ENCODE measurements around the gene TMEM212.
"Not testable (repeated sequence)": the region's sequence is repeated elsewhere in the genome, so short reads cannot be mapped to it uniquely, and the experiment has no call there.

TMEM212 gene

DNA sequence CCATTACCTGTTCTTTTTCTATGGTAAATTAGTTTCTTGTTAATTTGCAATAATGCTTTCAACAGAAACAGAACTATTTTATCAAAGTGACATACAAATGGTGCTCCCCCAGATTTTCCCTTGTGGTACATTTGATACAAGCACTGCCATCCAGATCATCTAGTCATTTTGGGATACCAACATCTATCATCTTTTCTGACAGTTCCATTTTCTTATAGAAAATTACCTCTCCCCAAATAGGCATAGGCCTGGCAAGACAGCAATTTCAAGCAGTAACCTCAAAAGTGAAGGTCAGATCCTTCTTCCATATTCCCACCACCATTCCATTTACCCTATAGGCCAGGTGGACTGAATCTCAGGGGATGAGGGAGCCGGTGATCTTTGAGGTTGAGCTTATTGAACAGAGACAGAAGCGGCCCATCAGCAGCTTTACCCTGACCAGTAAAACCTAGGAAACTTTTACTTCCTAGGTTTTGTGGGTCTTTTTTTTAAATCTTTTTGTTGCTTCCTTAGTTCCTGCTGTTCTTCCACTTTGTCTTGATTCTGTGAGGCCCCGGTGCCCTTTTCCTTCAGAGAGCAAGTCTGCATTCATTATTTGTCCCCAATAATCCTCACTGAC, 29.8 kb upstream of the TMEM212 start:
- DNase-seq, result no peak

GRCh38 chr3:171813897-171814460, 29.2 kb upstream of the TMEM212 start:
- no peak for DNase-seq

DNA sequence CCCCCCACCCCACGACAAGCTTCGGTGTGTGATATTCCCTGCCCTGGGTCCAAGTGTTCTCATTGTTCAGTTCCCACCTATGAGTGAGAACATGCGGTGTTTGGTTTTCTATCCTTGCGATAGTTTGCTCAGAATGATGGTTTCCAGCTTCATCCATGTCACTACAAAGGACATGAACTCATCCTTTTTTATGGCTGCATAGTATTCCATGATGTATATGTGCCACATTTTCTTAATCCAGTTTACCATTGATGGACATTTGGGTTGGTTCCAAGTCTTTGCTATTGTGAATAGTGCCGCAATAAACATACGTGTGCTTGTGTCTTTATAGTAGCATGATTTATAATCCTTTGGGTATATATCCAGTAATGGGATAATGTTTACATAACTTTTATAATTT, 28.5 kb upstream of the TMEM212 start:
- DNase-seq, result not testable (repeated sequence)

GRCh38 chr3:171815973-171816595, 27.1 kb upstream of the TMEM212 start:
- no peak for DNase-seq

GRCh38 chr3:171817074-171817800, 25.9 kb upstream of the TMEM212 start:
- no peak for DNase-seq

DNA sequence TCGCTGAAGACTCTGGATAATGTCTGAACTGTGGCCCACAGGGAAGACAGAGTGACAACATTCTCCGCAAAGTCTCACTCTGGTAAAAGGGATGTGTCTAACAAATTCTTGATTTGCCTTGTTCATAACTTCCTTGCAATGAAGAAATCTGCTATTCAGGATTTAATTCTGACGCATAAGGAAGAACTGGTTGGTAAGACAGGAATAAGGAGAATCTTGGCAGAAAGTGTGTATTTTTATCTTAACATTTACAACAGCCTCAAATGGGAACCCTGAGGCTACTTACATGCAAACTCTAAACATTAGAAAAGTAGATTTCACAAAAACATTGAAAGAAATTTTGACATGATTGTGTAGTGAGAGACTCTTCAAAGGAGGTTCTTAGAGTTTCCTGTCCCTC, 22.1 kb upstream of the TMEM212 start:
- DNase-seq, result no peak

DNA sequence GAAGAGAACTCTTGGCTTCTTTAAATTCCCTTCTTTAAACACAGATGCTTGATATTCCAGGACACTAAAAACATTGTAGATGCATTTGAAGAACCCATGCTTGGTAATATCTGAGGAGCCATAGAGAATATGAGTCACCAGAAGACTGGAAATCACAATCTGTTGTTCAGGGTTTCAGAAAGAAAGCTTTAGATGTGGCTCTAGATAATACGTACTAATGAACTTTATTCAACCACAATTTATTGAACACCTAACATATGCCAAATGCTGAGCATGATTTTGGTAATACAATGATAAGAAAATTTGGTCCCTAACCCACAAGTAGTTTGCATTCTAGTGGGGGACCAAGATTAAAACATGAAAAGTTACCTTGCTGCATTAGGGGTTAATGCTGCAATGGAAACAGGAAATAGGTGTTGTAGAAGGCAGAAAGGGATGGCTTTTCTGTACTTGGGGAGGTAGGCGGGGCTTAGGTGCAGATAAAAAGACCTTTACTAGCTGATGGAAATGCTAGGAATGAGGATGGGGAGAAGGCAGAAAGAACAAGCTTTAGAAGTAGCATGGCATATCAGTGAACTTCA, 21.3 kb upstream of the TMEM212 start:
- DNase-seq, result no peak

DNA sequence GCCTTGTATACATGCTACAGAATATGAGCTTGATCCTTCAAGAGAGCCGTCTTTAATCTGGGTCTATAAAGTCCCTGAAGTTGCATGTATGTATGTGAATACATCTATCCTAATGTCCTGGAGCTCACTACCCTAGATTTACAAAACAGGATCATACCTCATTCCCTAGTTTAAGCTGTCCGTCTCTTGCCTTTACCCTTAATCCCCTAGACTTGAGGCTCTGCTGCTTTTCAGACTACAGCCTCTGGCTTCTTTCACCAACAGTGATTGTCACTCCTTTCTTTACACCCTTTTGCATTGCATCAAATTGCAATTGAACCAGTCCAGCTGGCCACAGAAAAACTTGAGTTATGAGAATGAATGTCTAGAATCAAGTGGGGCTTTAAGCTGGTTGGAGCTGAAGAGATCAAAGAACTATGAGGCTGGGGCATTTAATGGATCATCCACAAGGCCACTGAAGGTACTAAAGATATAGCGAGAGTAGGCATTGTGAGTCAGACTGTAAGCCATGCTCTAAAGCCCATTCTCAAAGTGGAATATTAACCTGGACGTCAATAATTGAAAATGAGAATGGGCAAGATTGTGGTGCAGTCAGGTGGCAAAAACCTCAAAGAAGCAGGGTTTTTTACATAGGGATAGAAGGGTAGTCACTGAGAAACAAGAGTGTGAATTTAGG, 20.6 kb upstream of the TMEM212 start:
- no peak for DNase-seq

GRCh38 chr3:171824116-171824515, 19.0 kb upstream of the TMEM212 start:
- DNase-seq, result no peak

DNA sequence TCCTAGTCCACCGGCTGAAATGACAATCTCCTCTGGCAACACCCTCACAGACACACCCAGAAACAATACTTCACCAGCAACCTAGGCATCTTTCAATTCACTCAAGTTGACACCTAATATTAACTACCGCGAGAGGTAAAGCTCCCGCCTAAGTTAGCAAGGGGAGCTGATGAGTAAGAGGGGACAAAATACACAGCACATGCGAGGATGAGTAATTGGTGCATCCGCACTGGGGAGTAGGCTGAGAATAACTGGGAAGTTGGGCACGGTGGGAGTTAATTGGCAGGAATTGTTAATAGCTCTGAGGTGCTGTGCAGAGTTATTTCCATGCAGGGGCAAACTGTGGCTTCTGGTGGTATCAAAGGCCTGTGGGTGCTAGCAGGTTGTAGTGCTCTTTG, 18.3 kb upstream of the TMEM212 start:
- no peak for DNase-seq

- no peak for DNase-seq
These were observed 17.8 kb upstream of the TMEM212 start for GRCh38 chr3:171825222-171825828.

GRCh38 chr3:171827385-171827784, 15.8 kb upstream of the TMEM212 start:
- DNase-seq, result no peak

DNA sequence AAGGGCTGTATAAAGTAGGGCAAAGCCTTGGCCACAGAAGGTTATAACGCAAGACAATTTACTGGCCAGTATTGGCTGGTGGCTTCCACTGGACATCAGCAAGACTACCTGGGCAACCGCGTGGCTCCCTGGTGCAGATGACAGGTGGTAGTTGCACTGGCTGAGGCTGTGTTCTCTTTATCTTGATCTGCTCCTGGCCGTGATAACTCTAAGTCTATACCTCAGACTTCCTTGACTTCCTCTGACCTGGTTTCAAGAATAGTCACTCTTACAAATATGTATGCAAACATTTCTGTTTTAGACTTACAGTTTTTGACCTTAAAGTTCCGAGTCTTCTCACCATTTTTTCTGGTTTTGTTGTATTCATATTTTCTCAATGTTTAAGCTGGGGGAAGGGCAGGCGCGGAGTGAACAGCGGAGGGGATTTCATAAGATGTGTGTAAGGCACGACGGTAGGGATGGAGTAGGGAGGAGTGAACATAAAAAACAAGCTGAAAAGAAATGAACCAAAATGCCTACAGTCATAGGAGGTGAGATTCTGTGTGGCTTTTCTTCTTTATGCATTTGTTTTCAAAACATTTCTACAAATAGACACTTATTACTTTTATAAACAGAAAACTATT, 15.2 kb upstream of the TMEM212 start:
- DNase-seq, result no peak

- DNase-seq, result no peak
These were observed 14.0 kb upstream of the TMEM212 start for GRCh38 chr3:171828902-171829770.

DNA sequence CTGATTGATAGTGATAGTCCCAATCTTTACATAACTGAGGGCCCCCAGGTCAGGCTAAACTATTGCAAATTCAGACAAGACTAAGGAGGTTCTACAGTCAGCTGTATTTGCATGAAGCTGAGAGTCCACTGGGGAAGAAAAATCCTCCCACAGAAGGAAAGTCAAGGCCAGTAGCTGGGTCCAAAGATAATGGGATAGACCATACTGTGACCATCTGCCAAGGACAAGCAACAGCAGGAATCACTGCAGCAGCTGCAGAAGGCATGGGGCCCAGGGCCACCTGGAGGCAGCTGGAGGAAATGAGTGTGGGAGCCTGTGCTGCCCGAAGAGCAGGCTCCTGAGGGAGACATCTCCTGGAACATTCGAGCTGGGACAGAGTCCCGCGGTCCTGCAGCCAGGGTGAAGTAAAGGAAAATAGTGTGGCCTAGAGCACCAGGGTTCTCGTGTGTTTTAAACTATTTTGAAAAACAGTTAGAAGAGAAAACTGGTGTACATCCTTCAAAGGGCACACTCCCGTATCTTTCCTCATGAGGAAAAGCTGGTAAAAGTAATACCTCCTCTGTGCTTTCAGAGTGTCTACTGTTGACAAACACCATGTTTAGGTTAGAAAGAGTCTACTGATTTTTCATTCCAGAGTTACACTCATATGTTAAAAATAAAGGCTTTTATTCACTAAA, 13.2 kb upstream of the TMEM212 start:
- peak; percentile 57 for DNase-seq

GRCh38 chr3:171830518-171830875, 12.7 kb upstream of the TMEM212 start:
- no peak for DNase-seq

DNA sequence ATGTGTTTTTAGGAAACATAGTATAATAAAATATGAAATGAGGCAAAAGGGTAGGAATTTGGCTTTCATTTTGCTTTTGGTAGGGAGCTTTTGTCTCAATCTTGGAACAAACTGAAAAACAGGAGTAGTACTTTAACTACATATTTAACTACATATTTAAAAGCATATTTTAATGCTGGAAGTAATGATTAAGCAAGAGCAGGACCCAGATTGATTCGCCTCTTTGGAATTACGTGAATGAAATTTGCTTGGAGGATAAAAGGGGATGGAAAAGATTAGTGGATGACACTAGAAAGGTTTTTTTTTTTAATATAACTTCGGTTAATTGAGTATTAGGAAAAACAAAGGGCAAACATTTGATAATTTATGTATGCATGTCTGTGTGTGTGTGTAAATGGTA, 11.2 kb upstream of the TMEM212 start:
- no peak for DNase-seq

DNA sequence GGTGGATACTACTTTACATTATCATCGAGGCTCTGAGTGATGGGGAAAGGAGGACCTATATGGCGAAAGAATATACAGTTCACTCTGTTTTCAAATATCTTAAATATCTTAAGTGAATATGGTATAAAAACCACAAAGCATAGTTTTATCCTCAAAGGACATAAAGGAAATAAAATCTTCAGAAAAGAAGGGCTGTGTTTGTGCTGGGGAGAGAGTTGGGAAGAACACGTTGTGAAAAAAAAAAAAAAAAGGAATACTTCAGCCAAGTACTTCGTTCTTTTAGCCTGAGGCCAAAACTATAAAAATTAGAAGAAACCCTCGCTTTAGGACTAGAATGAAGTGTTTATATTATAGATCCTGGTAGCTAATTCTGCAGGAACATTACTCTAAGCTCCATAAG, 10.2 kb upstream of the TMEM212 start:
- no peak for DNase-seq

DNA sequence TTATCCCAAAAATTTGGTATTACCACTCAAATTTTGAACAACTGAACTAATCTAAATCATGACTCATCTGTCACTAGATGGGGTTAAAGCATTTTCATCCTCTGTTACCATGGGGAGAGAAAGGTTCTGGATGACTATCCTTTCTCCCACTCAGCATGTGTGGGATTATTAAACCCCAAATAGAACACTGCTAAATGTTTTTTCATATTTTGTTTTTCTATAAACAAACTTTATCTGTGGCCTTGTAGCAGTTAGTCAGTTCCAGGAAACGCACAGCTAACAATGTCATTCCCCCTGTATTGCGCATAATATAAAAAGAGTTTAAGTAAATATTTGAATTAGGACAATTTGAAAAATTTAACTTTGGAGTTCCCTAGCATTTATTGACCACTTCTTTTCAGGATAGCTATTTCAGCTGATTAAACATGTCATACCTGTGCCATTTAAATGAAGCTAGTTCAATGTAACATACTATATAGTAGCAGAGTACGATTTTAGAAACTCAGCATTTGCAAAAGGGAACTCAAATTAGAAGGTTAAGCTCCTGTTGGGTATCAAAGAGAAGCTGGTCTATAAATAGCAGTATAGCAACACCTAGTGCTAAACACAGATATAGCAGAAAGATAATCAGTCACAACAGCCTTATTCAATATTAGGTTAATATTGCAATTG, 9.2 kb upstream of the TMEM212 start:
- DNase-seq, result peak; percentile 47

- DNase-seq, result no peak
These were observed 8.7 kb upstream of the TMEM212 start for GRCh38 chr3:171834461-171834801.

Measured in NCI-H510A treated with DMSO at 0.1 percent for 48 hours (cell line).